Nephron (organoid): ENCODE data around the gene PAPPA2.

Source experiments
- H3K27ac Mint-ChIP-seq, 3 experiments: 2 replicates each; pipeline ENCODE4 v1.8.0; 2020; ENCODE audit warnings: mixed read lengths in 3 of 3, mild to moderate bottlenecking in 2 of 3, moderate library complexity in 1 of 3
- H3K27me3 Mint-ChIP-seq: 2 replicates; pipeline ENCODE4 v1.8.0; 2021; ENCODE audit warnings: low read depth, mild to moderate bottlenecking, moderate library complexity, mixed read lengths
- H3K36me3 Mint-ChIP-seq: 2 replicates; pipeline ENCODE4 v1.8.0; 2020; ENCODE audit warnings: low read depth, mixed read lengths
- H3K4me1 Mint-ChIP-seq: 2 replicates; pipeline ENCODE4 v1.8.0; 2020; ENCODE audit warnings: mixed read lengths
- H3K4me3 Mint-ChIP-seq, 3 experiments: 2 replicates each; pipeline ENCODE4 v1.8.0; 2020; ENCODE audit warnings: mild to moderate bottlenecking in 3 of 3, mixed read lengths in 3 of 3, moderate library complexity in 2 of 3
- H3K9me3 Mint-ChIP-seq: 2 replicates; pipeline ENCODE4 v1.8.0; 2020; ENCODE audit warnings: mixed read lengths
- CTCF ChIP-seq, 3 experiments: fragments of 200-600 bp; sonication (generic); IDR thresholded peaks; one replicate each; pipeline ENCODE4 v1.5.0; 2021; ENCODE audit warnings: antibody characterized with exemption in 3 of 3; ENCODE audit not compliant: unreplicated experiment in 3 of 3

PAPPA2 gene

GRCh38 chr1:176736015-176736414, 273.0 kb downstream of the PAPPA2 start:
- Mint-ChIP-seq H3K36me3 (no peaks in the 10 kb centered on the region), H3K4me1 (no peaks in the 10 kb centered on the region), H3K27ac (no peak overlapping the region), H3K9me3 (no peaks in the 10 kb centered on the region), H3K4me3 (no peak overlapping the region), H3K27me3 (no peaks in the 10 kb centered on the region)
- TF ChIP-seq CTCF (IDR thresholded peaks at IDR 0.05; ENCODE audit: unreplicated experiment in 3 of 3): no peak

- H3K27me3 Mint-ChIP-seq: peaks cover 4% of the 10 kb centered on the region
- H3K27ac Mint-ChIP-seq: no peak overlapping the region
- TF ChIP-seq CTCF (IDR thresholded peaks at IDR 0.05; ENCODE audit: unreplicated experiment in 3 of 3): no peak
- no peaks in the 10 kb centered on the region for H3K4me1 Mint-ChIP-seq
- no peak overlapping the region for H3K4me3 Mint-ChIP-seq
- no peaks in the 10 kb centered on the region for H3K36me3 Mint-ChIP-seq
- H3K9me3 Mint-ChIP-seq: peaks cover 5% of the 10 kb centered on the region
Measured at GRCh38 chr1:176741181-176741580, 278.2 kb downstream of the PAPPA2 start.

GRCh38 chr1:176742322-176742721, 279.3 kb downstream of the PAPPA2 start:
- no peak for TF ChIP-seq CTCF (IDR thresholded peaks at IDR 0.05; ENCODE audit: unreplicated experiment in 3 of 3)
- peaks cover 4% of the 10 kb centered on the region for H3K27me3 Mint-ChIP-seq
- H3K4me1 Mint-ChIP-seq: no peaks in the 10 kb centered on the region
- no peaks in the 10 kb centered on the region for H3K36me3 Mint-ChIP-seq
- no peak overlapping the region for H3K27ac Mint-ChIP-seq
- peaks cover 5% of the 10 kb centered on the region for H3K9me3 Mint-ChIP-seq
- H3K4me3 Mint-ChIP-seq: no peak overlapping the region

GRCh38 chr1:176744142-176744541, 281.2 kb downstream of the PAPPA2 start:
- Mint-ChIP-seq H3K4me3 (no peak overlapping the region), H3K27me3 (peaks cover 4% of the 10 kb centered on the region), H3K27ac (no peak overlapping the region), H3K36me3 (no peaks in the 10 kb centered on the region), H3K9me3 (peaks cover 5% of the 10 kb centered on the region), H3K4me1 (no peaks in the 10 kb centered on the region)
- no peak for TF ChIP-seq CTCF (IDR thresholded peaks at IDR 0.05; ENCODE audit: unreplicated experiment in 3 of 3)

- no peaks in the 10 kb centered on the region for H3K36me3 Mint-ChIP-seq
- no peaks in the 10 kb centered on the region for H3K4me1 Mint-ChIP-seq
- no peak overlapping the region for H3K4me3 Mint-ChIP-seq
- H3K27ac Mint-ChIP-seq: no peak overlapping the region
- peaks cover 5% of the 10 kb centered on the region for H3K9me3 Mint-ChIP-seq
- peaks cover 4% of the 10 kb centered on the region for H3K27me3 Mint-ChIP-seq
- no peak for TF ChIP-seq CTCF (IDR thresholded peaks at IDR 0.05; ENCODE audit: unreplicated experiment in 3 of 3)
Measured at GRCh38 chr1:176745945-176746344, 283.0 kb downstream of the PAPPA2 start.

GRCh38 chr1:176752505-176752904, 289.5 kb downstream of the PAPPA2 start:
- Mint-ChIP-seq H3K36me3 (no peaks in the 10 kb centered on the region), H3K4me1 (peaks cover 8% of the 10 kb centered on the region), H3K27ac (no peak overlapping the region), H3K9me3 (peaks cover 3% of the 10 kb centered on the region), H3K4me3 (no peak overlapping the region), H3K27me3 (no peaks in the 10 kb centered on the region)
- no peak for TF ChIP-seq CTCF (IDR thresholded peaks at IDR 0.05; ENCODE audit: unreplicated experiment in 3 of 3)
